Coronary artery (tissue), 2 donors: ENCODE results near the gene CTSZ.
"Not testable (repeated sequence)": the region's sequence is repeated elsewhere in the genome, so short reads cannot be mapped to it uniquely, and the experiment has no call there.

Source experiments
- DNase-seq: peaks from one replicate; pipeline ENCODE4 v3.0.0-alpha.2; 2017; ENCODE audit warnings: low spot score
- H3K27ac ChIP-seq, 2 donors: fragments of 200-600 bp; sonication (generic); one replicate each; pipeline ENCODE4 v1.5.1; 2016 to 2019
- H3K4me3 ChIP-seq: fragments of 200-600 bp; sonication (generic); 2 replicates; pipeline ENCODE4 v1.5.1; 2016; ENCODE audit warnings: mild to moderate bottlenecking, moderate library complexity
- TF ChIP-seq, protein P1 (sequence below): fragments of 200-600 bp; sonication (generic); IDR thresholded peaks from one replicate; pipeline ENCODE4 v1.5.1; 2019; ENCODE audit warnings: antibody characterized with exemption

Gene CTSZ

DNA sequence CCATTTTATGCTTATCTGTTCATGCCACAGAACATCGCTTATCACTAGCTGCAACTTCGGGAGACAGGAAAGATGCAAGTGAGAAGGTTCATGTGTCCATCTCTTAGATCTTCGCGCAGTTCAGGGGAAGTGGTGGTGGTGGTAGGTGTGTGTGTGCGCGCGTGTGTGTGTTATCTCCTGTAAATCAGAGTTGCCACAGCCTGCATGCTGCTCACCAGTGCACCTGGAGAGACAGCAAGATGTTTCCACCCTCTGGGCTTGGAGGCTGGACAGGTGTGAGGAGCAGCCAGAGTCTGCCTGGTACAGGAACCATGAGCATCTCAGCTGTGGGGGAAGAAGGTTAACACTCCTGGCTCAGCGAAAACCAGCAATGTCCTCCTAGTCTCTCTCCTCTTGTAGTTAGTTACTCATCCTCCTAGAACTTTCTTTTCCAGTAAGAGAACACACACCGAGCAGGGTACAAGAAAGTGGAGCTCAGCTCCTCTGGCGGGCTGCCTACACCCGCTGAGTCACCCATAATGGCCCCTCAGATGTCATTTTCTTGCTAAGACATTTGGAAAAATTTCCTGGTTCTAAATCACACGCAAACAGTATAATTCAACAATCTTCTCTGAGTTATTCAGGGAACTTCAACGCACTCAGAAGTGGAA, 7.0 kb upstream of the CTSZ start:
- no peak for DNase-seq
- no peak overlapping the region for H3K27ac ChIP-seq
- TF ChIP-seq, protein P1, sequence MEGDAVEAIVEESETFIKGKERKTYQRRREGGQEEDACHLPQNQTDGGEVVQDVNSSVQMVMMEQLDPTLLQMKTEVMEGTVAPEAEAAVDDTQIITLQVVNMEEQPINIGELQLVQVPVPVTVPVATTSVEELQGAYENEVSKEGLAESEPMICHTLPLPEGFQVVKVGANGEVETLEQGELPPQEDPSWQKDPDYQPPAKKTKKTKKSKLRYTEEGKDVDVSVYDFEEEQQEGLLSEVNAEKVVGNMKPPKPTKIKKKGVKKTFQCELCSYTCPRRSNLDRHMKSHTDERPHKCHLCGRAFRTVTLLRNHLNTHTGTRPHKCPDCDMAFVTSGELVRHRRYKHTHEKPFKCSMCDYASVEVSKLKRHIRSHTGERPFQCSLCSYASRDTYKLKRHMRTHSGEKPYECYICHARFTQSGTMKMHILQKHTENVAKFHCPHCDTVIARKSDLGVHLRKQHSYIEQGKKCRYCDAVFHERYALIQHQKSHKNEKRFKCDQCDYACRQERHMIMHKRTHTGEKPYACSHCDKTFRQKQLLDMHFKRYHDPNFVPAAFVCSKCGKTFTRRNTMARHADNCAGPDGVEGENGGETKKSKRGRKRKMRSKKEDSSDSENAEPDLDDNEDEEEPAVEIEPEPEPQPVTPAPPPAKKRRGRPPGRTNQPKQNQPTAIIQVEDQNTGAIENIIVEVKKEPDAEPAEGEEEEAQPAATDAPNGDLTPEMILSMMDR, result no peak
- no peak overlapping the region for H3K4me3 ChIP-seq

DNA sequence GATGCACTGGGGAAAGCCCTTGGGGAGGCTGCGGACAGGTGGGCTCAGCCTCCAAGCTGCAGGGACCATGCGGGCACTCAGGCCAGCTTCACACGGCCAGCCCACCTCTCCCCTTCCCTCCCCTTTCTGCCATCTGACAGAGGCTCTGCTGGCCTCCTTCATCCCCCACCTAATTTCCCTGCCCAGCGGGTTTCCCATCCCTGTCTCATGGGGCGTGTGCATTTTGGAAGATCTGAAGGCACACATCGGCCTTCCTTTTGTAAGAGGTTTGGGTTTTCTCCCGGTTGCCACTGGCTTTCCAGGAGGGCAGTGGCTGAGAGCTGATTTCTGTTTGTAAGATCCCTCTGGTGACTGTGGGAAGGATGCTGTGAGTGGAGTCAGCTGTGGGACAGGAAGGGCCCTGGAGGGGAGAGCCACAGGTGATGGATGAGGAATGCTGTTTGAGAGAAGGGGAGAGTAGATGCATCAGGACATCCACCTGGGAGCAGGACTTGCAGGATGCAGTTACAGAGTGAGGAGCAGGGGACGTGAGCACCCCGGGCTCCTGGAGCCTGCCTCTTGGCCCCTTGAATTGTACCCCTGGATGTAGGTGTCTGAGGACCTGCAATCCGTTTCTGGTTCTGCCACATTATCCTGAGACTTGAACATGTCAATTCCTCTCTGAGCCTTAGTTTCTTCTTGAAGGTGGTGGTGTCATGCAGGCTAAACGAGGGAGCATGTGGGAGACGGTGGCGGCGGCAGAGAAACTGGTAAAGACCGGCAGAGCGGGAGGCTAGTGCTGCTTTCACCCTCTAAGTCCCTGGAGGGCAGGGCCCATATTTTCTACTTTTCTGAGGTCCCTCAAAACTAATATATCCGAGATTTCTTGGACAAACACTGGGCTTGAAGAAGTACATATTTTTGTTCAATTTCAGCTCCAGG, 6.2 kb upstream of the CTSZ start:
- Histone ChIP-seq H3K4me3 (no peak overlapping the region), H3K27ac (no peak overlapping the region)
- TF ChIP-seq, protein P1, result no peak
- no peak for DNase-seq

DNA sequence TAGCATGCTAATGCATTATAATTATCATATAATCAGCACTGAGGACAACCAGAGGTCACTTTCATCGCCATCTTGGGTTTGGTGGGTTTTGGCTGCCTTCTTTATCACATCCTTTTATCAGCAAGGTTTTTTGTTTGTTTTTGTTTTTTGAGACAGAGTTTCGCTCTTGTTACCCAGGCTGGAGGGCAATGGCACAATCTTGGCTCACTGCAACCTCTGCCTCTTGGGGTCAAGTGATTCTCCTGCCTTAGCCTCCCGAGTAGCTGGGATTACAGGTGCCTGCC, 4.8 kb upstream of the CTSZ start:
- H3K27ac ChIP-seq, result peak overlapping the region in 1 of 2 donors; percentile 70
- H3K4me3 ChIP-seq, DNase-seq: not testable (repeated sequence)

DNA sequence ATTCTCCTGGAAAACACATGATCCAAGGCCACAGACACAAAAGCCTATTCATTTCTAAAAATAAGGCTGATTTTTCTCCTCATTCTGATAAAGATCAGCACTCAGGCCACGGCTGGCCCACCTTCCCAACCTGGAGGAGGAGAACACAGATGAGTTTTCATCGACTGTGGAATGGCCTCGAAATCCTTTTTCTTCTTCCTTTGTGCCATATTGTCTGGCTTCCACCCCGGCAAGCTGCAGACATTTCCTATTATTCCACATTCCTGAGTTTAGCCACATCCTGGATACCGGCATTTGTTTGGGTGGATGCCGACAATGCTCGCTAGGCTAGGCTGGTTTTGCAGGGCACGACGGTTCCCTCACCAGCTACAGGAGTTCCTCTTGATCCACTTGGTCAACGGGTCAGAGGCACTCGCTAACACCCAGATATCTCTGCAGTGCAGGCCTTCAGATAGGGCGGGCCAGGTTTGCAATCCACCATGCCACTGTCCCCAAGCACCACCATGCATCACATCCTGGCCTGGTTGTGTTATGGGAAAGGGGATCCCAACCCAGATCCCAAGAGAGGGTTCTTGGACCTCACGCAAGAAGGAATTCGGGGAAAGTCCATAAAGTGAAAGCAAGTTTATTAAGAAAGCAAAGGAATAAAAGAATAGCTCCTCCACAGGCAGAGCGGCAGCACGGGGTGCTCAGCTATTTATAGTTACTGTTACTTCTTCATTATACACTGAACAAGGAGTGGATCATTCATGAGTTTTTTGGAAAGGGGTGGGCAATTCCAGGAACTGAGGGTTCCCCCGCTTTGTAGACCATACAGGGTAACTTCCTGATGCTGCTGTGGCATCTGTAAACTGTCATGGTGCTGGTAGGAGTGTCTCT, 4.2 kb upstream of the CTSZ start:
- TF ChIP-seq, protein P1, result no peak

DNA sequence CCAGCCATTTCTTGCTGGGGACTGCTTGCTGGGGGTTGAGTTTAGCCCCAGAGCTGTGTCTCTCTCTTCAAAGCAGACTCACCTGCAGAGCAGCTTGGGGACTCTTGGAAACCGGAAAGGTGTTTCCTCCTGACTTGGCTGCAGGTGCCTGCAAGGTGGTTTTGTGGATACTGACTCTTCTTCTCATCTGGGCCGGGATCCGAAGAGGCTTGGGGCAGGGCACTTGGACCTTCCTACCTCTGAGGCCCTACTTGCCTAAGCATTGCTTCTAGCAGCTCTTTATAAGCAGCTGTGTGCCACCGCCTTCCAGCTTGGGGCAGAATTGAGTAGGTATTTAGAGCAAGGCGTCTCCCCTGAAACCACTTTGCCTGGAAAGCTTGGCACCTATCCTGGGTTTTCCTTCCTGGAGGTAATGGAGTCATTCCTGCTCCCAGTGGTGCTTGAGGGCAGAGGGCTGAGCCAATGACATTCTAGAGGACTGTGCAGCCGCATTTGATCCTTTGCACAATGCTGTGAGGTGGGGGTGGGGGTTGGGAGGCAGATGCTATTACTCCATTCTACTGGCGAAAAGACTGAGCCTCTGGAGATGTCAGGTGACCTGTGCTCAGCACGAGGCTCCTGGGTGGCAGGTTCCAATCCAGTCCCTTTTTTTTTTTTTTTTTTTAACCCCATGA, 3.4 kb upstream of the CTSZ start:
- no peak for DNase-seq
- Histone ChIP-seq H3K27ac (peak overlapping the region in 1 of 2 donors; percentile 70), H3K4me3 (no peak overlapping the region)
- TF ChIP-seq, protein P1, result no peak

More for the DNA sequence above, 4.2 kb upstream of the CTSZ start:
- Histone ChIP-seq H3K4me3 (peak overlapping the region; percentile 45), H3K27ac (peak overlapping the region; percentile 55 to 70)
- no peak for DNase-seq

DNA sequence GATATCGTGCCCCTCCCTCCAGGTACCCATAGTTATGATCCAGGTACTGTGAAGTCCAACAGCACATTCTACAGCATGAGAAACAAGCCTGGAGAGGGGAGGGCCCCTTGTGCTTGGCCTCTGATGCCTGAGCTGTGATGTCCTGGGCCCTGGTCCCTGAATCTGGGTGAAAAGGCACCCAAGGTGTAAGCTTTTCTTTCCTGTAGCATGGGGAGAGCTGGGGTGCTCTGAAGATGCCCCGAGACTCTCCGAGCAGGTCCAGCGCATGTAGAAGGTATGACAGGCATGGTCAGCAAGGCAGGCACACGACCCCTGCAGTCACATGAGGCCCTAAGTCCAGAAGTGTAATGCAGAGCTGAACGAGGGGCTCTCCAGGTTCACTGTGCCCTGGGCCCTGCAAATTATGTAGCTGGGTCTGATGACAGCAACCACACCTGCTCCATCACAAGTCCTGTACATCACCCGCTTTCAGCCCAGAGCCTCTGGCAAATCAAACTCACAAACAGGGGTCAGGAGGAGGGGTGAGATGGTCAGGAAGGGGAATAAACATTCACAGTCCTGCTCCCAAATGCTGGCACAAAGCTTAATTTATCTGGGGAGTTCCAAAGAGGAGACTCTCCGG, 1.8 kb upstream of the CTSZ start:
- no peak overlapping the region for H3K4me3 ChIP-seq
- TF ChIP-seq, protein P1, result no peak
- H3K27ac ChIP-seq, result peak overlapping the region; percentile 20 to 93
- DNase-seq, result no peak
